IMR-90 (cell line): ENCODE data around the gene RNF138. TPM values are rescaled to one million over a fixed set of nuclear protein-coding genes. Genes with fewer than 3 reads are reported as not detected.

Experiments used
- ATAC-seq: fragments of 200-7000 bp; cut with Tn5 transposase; 2 replicates; pipeline ENCODE4 v1.9.1; 2020; ENCODE audit warnings: low read depth, mild to moderate bottlenecking, moderate library complexity
- BruUV-seq: library from RNA; stranded (reverse); fragments of 400-500 nt; replicated peaks from 2 replicates; lab custom pipeline; 2021; lab: Mats Ljungman, UMichigan
- CTCF ChIA-PET: fragments of 300-600 bp; formaldehyde crosslinking; extraction: SDS; loops from one replicate; lab custom pipeline; 2021; ENCODE audit warnings: antibody characterized with exemption; lab: Yijun Ruan, JAX
- POLR2A ChIA-PET: fragments of 300-600 bp; sonication (Branson Sonifier 250); formaldehyde crosslinking; loops from one replicate; lab custom pipeline; 2022; ENCODE audit warnings: antibody characterized with exemption; ENCODE audit not compliant: unreplicated experiment; lab: Charles Lee
- DNase-seq: peaks from one replicate; pipeline ENCODE4 v3.0.0; 2013
- H2AFZ ChIP-seq: replicated peaks from 2 replicates; pipeline ENCODE3; 2013; ENCODE audit warnings: low read length, mild to moderate bottlenecking; ENCODE audit not compliant: poor library complexity
- H2AK5ac ChIP-seq: 2 replicates; pipeline ENCODE4 v1.6.1; 2013; ENCODE audit warnings: low read depth, low read length, inconsistent platforms
- H2AK9ac ChIP-seq: replicated peaks from 2 replicates; pipeline ENCODE3; 2013; ENCODE audit warnings: mild to moderate bottlenecking, low read depth, low read length, moderate library complexity; ENCODE audit not compliant: poor library complexity
- H2BK120ac ChIP-seq: 2 replicates; pipeline ENCODE4 v1.6.1; 2013; ENCODE audit warnings: low read depth, low read length, inconsistent platforms
- H2BK15ac ChIP-seq: 3 replicates; pipeline ENCODE4 v1.6.1; 2013; ENCODE audit warnings: low read depth, low read length, inconsistent platforms
- H2BK20ac ChIP-seq: 2 replicates; pipeline ENCODE4 v1.6.1; 2013; ENCODE audit warnings: low read depth, mild to moderate bottlenecking, inconsistent platforms, low read length, moderate library complexity
- H2BK5ac ChIP-seq: 2 replicates; pipeline ENCODE4 v1.6.1; 2013; ENCODE audit warnings: mild to moderate bottlenecking, low read depth, low read length, inconsistent platforms; ENCODE audit not compliant: poor library complexity, severe bottlenecking
- H3K14ac ChIP-seq: replicated peaks from 2 replicates; pipeline ENCODE4 v1.6.1; 2013; ENCODE audit warnings: low read depth, low read length, inconsistent platforms
- H3K18ac ChIP-seq: 2 replicates; pipeline ENCODE4 v1.6.1; 2013; ENCODE audit warnings: low read depth, low read length, control low read depth
- H3K23ac ChIP-seq: 2 replicates; pipeline ENCODE4 v1.6.1; 2013; ENCODE audit warnings: low read depth, low read length, inconsistent platforms
- H3K27ac ChIP-seq: 2 replicates; pipeline ENCODE4 v1.5.1; 2013; ENCODE audit warnings: mild to moderate bottlenecking, control low read depth, low read length; ENCODE audit not compliant: insufficient read depth
- H3K27me3 ChIP-seq: 2 replicates; pipeline ENCODE4 v1.6.1; 2013; ENCODE audit warnings: low read length; ENCODE audit not compliant: control insufficient read depth, insufficient read depth
- H3K36me3 ChIP-seq: 2 replicates; pipeline ENCODE4 v1.6.1; 2013; ENCODE audit warnings: low read length, mixed read lengths; ENCODE audit not compliant: control insufficient read depth, insufficient read depth
- H3K4ac ChIP-seq: 2 replicates; pipeline ENCODE4 v1.6.1; 2013; ENCODE audit warnings: low read depth, low read length, inconsistent platforms
- H3K4me1 ChIP-seq: 2 replicates; pipeline ENCODE4 v1.6.1; 2013; ENCODE audit warnings: low read length, mixed read lengths; ENCODE audit not compliant: control insufficient read depth, insufficient read depth
- H3K4me2 ChIP-seq: 2 replicates; pipeline ENCODE4 v1.6.1; 2013; ENCODE audit warnings: low read depth, mild to moderate bottlenecking, control low read depth, low read length, moderate library complexity
- H3K4me3 ChIP-seq: 2 replicates; pipeline ENCODE4 v1.5.1; 2013; ENCODE audit warnings: low read depth, mild to moderate bottlenecking, control low read depth, low read length, moderate library complexity; ENCODE audit not compliant: insufficient read depth
- H3K56ac ChIP-seq: 2 replicates; pipeline ENCODE4 v1.6.1; 2013; ENCODE audit warnings: low read length, inconsistent platforms; ENCODE audit not compliant: insufficient read depth; ENCODE audit errors: extremely low read depth
- H3K79me1 ChIP-seq, 2 experiments: 2 replicates each; pipeline ENCODE4 v1.6.1; 2013; ENCODE audit warnings: low read length in 2 of 2, inconsistent platforms in 1 of 2, low read depth in 1 of 2
- H3K9ac ChIP-seq: 2 replicates; pipeline ENCODE4 v1.6.1; 2013; ENCODE audit warnings: low read depth, low read length, control low read depth
- H3K9me1 ChIP-seq: 2 replicates; pipeline ENCODE4 v1.6.1; 2013; ENCODE audit warnings: low read length, inconsistent platforms; ENCODE audit not compliant: insufficient read depth
- H3K9me3 ChIP-seq: 2 replicates; pipeline ENCODE4 v1.6.1; 2013; ENCODE audit warnings: low read length; ENCODE audit not compliant: control insufficient read depth, insufficient read depth
- H4K20me1 ChIP-seq: 2 replicates; pipeline ENCODE4 v1.6.1; 2013; ENCODE audit warnings: low read length, inconsistent platforms; ENCODE audit not compliant: insufficient read depth
- H4K5ac ChIP-seq: 2 replicates; pipeline ENCODE4 v1.6.1; 2013; ENCODE audit warnings: mild to moderate bottlenecking, low read depth, low read length, control low read depth
- H4K8ac ChIP-seq, 2 experiments: 2 replicates each; pipeline ENCODE4 v1.6.1; 2013; ENCODE audit warnings: low read depth in 2 of 2, low read length in 2 of 2, control low read depth in 1 of 2, inconsistent platforms in 1 of 2
- H4K91ac ChIP-seq: 2 replicates; pipeline ENCODE4 v1.6.1; 2013; ENCODE audit warnings: low read depth, low read length, inconsistent platforms; ENCODE audit not compliant: insufficient read depth
- BHLHE40 ChIP-seq: fragments of 150-350 bp; IDR thresholded peaks from 2 replicates; pipeline ENCODE4 v1.6.1; 2016; ENCODE audit warnings: mild to moderate bottlenecking, low read depth, low read length
- CEBPB ChIP-seq: IDR thresholded peaks from 2 replicates; pipeline ENCODE4 v1.6.1; 2012; ENCODE audit warnings: low read depth, low read length, improper control_type of control experiment
- CHD1 ChIP-seq: IDR thresholded peaks from 2 replicates; pipeline ENCODE4 v1.6.1; 2012; ENCODE audit warnings: low read depth, low read length, improper control_type of control experiment
- CTCF ChIP-seq: conservative IDR thresholded peaks from 2 replicates; pipeline ENCODE4 v1.5.1; 2012; ENCODE audit warnings: mild to moderate bottlenecking, low read depth, low read length, improper control_type of control experiment
- ELK1 ChIP-seq: fragments of 150-350 bp; IDR thresholded peaks from 2 replicates; pipeline ENCODE4 v1.6.1; 2016; ENCODE audit warnings: low read depth, mild to moderate bottlenecking, low read length, moderate library complexity, borderline replicate concordance
- FOS ChIP-seq: fragments of 150-350 bp; IDR thresholded peaks from 2 replicates; pipeline ENCODE4 v1.6.1; 2016; ENCODE audit warnings: low read depth, low read length
- MAFK ChIP-seq: IDR thresholded peaks from 2 replicates; pipeline ENCODE4 v1.6.1; 2012; ENCODE audit warnings: low read depth, low read length, improper control_type of control experiment
- MAZ ChIP-seq: IDR thresholded peaks from 2 replicates; pipeline ENCODE4 v1.6.1; 2012; ENCODE audit warnings: low read depth, mild to moderate bottlenecking, low read length, improper control_type of control experiment, moderate library complexity, borderline replicate concordance
- MXI1 ChIP-seq: IDR thresholded peaks from 2 replicates; pipeline ENCODE4 v1.6.1; 2012; ENCODE audit warnings: low read depth, mild to moderate bottlenecking, low read length, moderate library complexity, borderline replicate concordance
- NFE2L2 ChIP-seq: fragments of 150-350 bp; IDR thresholded peaks from 2 replicates; pipeline ENCODE4 v1.6.1; 2016; ENCODE audit warnings: low read depth, mild to moderate bottlenecking, low read length
- POLR2A ChIP-seq: IDR thresholded peaks from 2 replicates; pipeline ENCODE4 v1.6.1; 2012; ENCODE audit warnings: mild to moderate bottlenecking, low read depth, low read length
- RAD21 ChIP-seq: IDR thresholded peaks from 2 replicates; pipeline ENCODE4 v1.6.1; 2012; ENCODE audit warnings: low read length, improper control_type of control experiment
- RCOR1 ChIP-seq: IDR thresholded peaks from 2 replicates; pipeline ENCODE4 v1.6.1; 2012; ENCODE audit warnings: mild to moderate bottlenecking, low read length, improper control_type of control experiment; ENCODE audit not compliant: insufficient replicate concordance
- RFX5 ChIP-seq: IDR thresholded peaks from 2 replicates; pipeline ENCODE4 v1.8.0; 2012; ENCODE audit warnings: low read depth, mild to moderate bottlenecking, low read length, moderate library complexity
- SMC3 ChIP-seq: fragments of 150-350 bp; IDR thresholded peaks from 2 replicates; pipeline ENCODE4 v1.6.1; 2016; ENCODE audit warnings: low read depth, mild to moderate bottlenecking, antibody characterized with exemption, low read length, moderate library complexity
- USF2 ChIP-seq: fragments of 150-350 bp; IDR thresholded peaks from 2 replicates; pipeline ENCODE4 v1.6.1; 2017; ENCODE audit warnings: mild to moderate bottlenecking, antibody characterized with exemption, low read length, low read depth
- WGBS, 2 experiments: methylation state at CpG; one replicate each; pipeline versions ENCODE4 v1.1.5 to v1.1.7; 2013; ENCODE audit warnings: missing lambda C conversion rate in 2 of 2; ENCODE audit not compliant: insufficient read length in 1 of 2; ENCODE audit errors: extremely low coverage in 2 of 2; 5-methylcytosine and 5-hydroxymethylcytosine counted together
- dilution Hi-C: fragments of 300-500 bp; cut with HindIII; formaldehyde crosslinking; loops from one replicate; pipeline ENCODE4 v1.14.3; 2018; ENCODE audit warnings: low sequenced_read_pairs; ENCODE audit not compliant: unreplicated experiment
- in situ Hi-C: fragments of 300-500 bp; cut with MboI; formaldehyde crosslinking; loops from 3 replicates; pipeline ENCODE4 v1.14.3; 2019; ENCODE audit warnings: low sequenced_read_pairs, inconsistent platforms, mixed read lengths
- intact Hi-C: fragments of 100-400 bp; cut with micrococcal nuclease; formaldehyde crosslinking; loops from 2 replicates; pipeline ENCODE4 v1.10.0; 2022
- polyA plus RNA-seq, 3 experiments: library from polyadenylated mRNA; depleted of rRNA; stranded (reverse); fragments of >200 nt; gene quantifications; 2 replicates each; pipeline ENCODE4 v1.2.3, GENCODE V29; 2012; ENCODE audit warnings: low replicate concordance in 1 of 3
- total RNA-seq: library from RNA; depleted of rRNA; stranded (reverse); fragments of >200 nt; gene quantifications from 2 replicates; pipeline ENCODE4 v1.2.3, GENCODE V29; 2012

The RNF138 gene
- total and polyA plus RNA-seq, 2 of the 4 experiments (the other 2 are of a cell fraction): 18.1 to 36.0 TPM

- no peak overlapping the region for H3K18ac ChIP-seq
- H3K14ac ChIP-seq: no peak overlapping the region
- H3K4me1 ChIP-seq: no peaks in the 10 kb centered on the region
- H3K4ac ChIP-seq: no peak overlapping the region
- CTCF ChIA-PET: interaction anchor here (0.6 to 2.1 kb wide), 13 partner anchors 9 to 405 kb away, joined by 3 to 26 read pairs (median 4); partner anchors contain the start of gene GAREM1
- H2AFZ ChIP-seq: no peak overlapping the region
- H2AK5ac ChIP-seq: no peak overlapping the region
- in situ Hi-C loops (no loop called here), dilution Hi-C loops (no loop called here), intact Hi-C loops (loop anchor here (5.0 kb wide), 1 partner anchor 775 kb away; no protein-coding TSS in a partner anchor)
- POLR2A ChIA-PET: no interaction called here
- no peaks in the 10 kb centered on the region for H3K79me1 ChIP-seq
- peaks cover 2% of the 10 kb centered on the region for H3K27me3 ChIP-seq
- no peak for TF ChIP-seq RAD21
- no peak for TF ChIP-seq POLR2A
- no peak for TF ChIP-seq SMC3
- TF ChIP-seq ELK1: no peak
- TF ChIP-seq BHLHE40: no peak
- TF ChIP-seq RCOR1: no peak
- no peak for TF ChIP-seq CHD1
- TF ChIP-seq USF2: no peak
- TF ChIP-seq NFE2L2: no peak
- TF ChIP-seq MAFK: no peak
- TF ChIP-seq CEBPB: no peak
- no peak for TF ChIP-seq FOS
- no peak for TF ChIP-seq RFX5
- TF ChIP-seq MAZ: no peak
- no peak for TF ChIP-seq MXI1
- no peak for TF ChIP-seq CTCF
- H3K9ac ChIP-seq: no peak overlapping the region
- ATAC-seq (no peak; the same call in 1 of the 2 replicates), DNase-seq (no peak)
- H3K27ac ChIP-seq: no peak overlapping the region
- no peak overlapping the region for H3K56ac ChIP-seq
- WGBS, 2 experiments: no CpG with 5 or more reads among the region's 5 CpGs
- H2BK15ac ChIP-seq: no peak overlapping the region
- no peak overlapping the region for H3K23ac ChIP-seq
- no peak overlapping the region for H2AK9ac ChIP-seq
- H4K91ac ChIP-seq: no peak overlapping the region
- H2BK20ac ChIP-seq: no peak overlapping the region
- no TSS peak for BruUV-seq
- H3K9me1 ChIP-seq: no peaks in the 10 kb centered on the region
- no peak overlapping the region for H4K8ac ChIP-seq
- H2BK120ac ChIP-seq: no peak overlapping the region
- no peak overlapping the region for H2BK5ac ChIP-seq
- H3K9me3 ChIP-seq: no peaks in the 10 kb centered on the region
- no peaks in the 10 kb centered on the region for H3K36me3 ChIP-seq
- H4K5ac ChIP-seq: no peak overlapping the region
- H3K4me3 ChIP-seq: no peak overlapping the region
- no peak overlapping the region for H3K4me2 ChIP-seq
- H4K20me1 ChIP-seq: no peaks in the 10 kb centered on the region
These were observed 65.9 kb downstream of the RNF138 start for GRCh38 chr18:32157580-32157979.
